Measurements from ENCODE around the gene PTPN3. TPM values are rescaled to one million over a fixed set of nuclear protein-coding genes. Genes with fewer than 3 reads are reported as not detected.

PTPN3 gene
- total RNA-seq, 4 donors from 2014 or later: 31.6 to 64.0 (median 38.7) TPM

GRCh38 chr9:109496218-109496617 lies 1.9 kb downstream of the PTPN3 start:
- Histone ChIP-seq H3K9me3 (no peaks in the 10 kb centered on the region), H3K4me3 (no peak overlapping the region), H3K27me3 (peaks cover 8% of the 10 kb centered on the region), H3K27ac (no peak overlapping the region), H3K36me3 (no peaks in the 10 kb centered on the region), H3K4me1 (peaks cover 35% of the 10 kb centered on the region)
- DNase-seq (ENCODE audit: low spot score in 2 of 2): no peak
- 89% methylated on average over 3 of the region's 3 CpGs for WGBS
- TF ChIP-seq POLR2AphosphoS5 (IDR thresholded peaks at IDR 0.05) (no peak), EP300 (IDR thresholded peaks at IDR 0.05) (no peak)
- TF ChIP-seq, protein P1, sequence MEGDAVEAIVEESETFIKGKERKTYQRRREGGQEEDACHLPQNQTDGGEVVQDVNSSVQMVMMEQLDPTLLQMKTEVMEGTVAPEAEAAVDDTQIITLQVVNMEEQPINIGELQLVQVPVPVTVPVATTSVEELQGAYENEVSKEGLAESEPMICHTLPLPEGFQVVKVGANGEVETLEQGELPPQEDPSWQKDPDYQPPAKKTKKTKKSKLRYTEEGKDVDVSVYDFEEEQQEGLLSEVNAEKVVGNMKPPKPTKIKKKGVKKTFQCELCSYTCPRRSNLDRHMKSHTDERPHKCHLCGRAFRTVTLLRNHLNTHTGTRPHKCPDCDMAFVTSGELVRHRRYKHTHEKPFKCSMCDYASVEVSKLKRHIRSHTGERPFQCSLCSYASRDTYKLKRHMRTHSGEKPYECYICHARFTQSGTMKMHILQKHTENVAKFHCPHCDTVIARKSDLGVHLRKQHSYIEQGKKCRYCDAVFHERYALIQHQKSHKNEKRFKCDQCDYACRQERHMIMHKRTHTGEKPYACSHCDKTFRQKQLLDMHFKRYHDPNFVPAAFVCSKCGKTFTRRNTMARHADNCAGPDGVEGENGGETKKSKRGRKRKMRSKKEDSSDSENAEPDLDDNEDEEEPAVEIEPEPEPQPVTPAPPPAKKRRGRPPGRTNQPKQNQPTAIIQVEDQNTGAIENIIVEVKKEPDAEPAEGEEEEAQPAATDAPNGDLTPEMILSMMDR (IDR thresholded peaks at IDR 0.05): no peak

GRCh38 chr9:109493648-109494047 lies 4.5 kb downstream of the PTPN3 start:
- peaks cover 21% of the 10 kb centered on the region for H3K4me1 ChIP-seq
- H3K36me3 ChIP-seq: no peaks in the 10 kb centered on the region
- no peak overlapping the region for H3K4me3 ChIP-seq
- WGBS: 66% methylated on average over 6 of the region's 6 CpGs
- TF ChIP-seq EP300 (IDR thresholded peaks at IDR 0.05) (no peak), POLR2A (IDR thresholded peaks at IDR 0.05) (no peak), POLR2AphosphoS5 (IDR thresholded peaks at IDR 0.05) (no peak)
- TF ChIP-seq, protein P1 (IDR thresholded peaks at IDR 0.05): no peak
- DNase-seq (ENCODE audit: low spot score in 2 of 2): no peak
- H3K27me3 ChIP-seq: peaks cover 3% of the 10 kb centered on the region
- H3K9me3 ChIP-seq: no peaks in the 10 kb centered on the region
- H3K27ac ChIP-seq: no peak overlapping the region

GRCh38 chr9:109491590-109491989 lies 6.5 kb downstream of the PTPN3 start:
- Histone ChIP-seq H3K27me3 (no peaks in the 10 kb centered on the region), H3K4me3 (no peak overlapping the region), H3K4me1 (peaks cover 7% of the 10 kb centered on the region), H3K27ac (no peak overlapping the region), H3K9me3 (no peaks in the 10 kb centered on the region), H3K36me3 (no peaks in the 10 kb centered on the region)
- WGBS: 90% methylated on average over 2 of the region's 2 CpGs
- no peak for DNase-seq (ENCODE audit: low spot score in 2 of 2)
- TF ChIP-seq POLR2AphosphoS5 (IDR thresholded peaks at IDR 0.05) (no peak), POLR2A (IDR thresholded peaks at IDR 0.05) (no peak), EP300 (IDR thresholded peaks at IDR 0.05) (no peak)
- TF ChIP-seq, protein P1 (IDR thresholded peaks at IDR 0.05): no peak

- Histone ChIP-seq H3K36me3 (no peaks in the 10 kb centered on the region), H3K27me3 (no peaks in the 10 kb centered on the region), H3K9me3 (no peaks in the 10 kb centered on the region), H3K27ac (no peak overlapping the region), H3K4me3 (no peak overlapping the region), H3K4me1 (peaks cover 3% of the 10 kb centered on the region)
- 64% methylated on average over 7 of the region's 7 CpGs for WGBS
- TF ChIP-seq, protein P1 (IDR thresholded peaks at IDR 0.05): no peak
- no peak for TF ChIP-seq EP300 (IDR thresholded peaks at IDR 0.05)
- TF ChIP-seq POLR2AphosphoS5 (IDR thresholded peaks at IDR 0.05): no peak
- no peak for TF ChIP-seq POLR2A (IDR thresholded peaks at IDR 0.05)
- no peak for DNase-seq (ENCODE audit: low spot score in 2 of 2)
These were observed 9.2 kb downstream of the PTPN3 start for GRCh38 chr9:109488791-109489492.

GRCh38 chr9:109488351-109488750 lies 9.8 kb downstream of the PTPN3 start:
- no peak overlapping the region for H3K27ac ChIP-seq

More at GRCh38 chr9:109488351-109488750, 9.8 kb downstream of the PTPN3 start:
- Histone ChIP-seq H3K4me1 (peaks cover 3% of the 10 kb centered on the region), H3K4me3 (no peak overlapping the region), H3K27me3 (no peaks in the 10 kb centered on the region), H3K9me3 (no peaks in the 10 kb centered on the region), H3K36me3 (no peaks in the 10 kb centered on the region)
- no peak for DNase-seq (ENCODE audit: low spot score in 2 of 2)
- no peak for TF ChIP-seq POLR2AphosphoS5 (IDR thresholded peaks at IDR 0.05)
- TF ChIP-seq, protein P1 (IDR thresholded peaks at IDR 0.05): no peak
- WGBS: 68% methylated on average over 4 of the region's 4 CpGs
